Measurements from ENCODE around the gene GLI3. TPM values are rescaled to one million over a fixed set of nuclear protein-coding genes. Genes with fewer than 3 reads are reported as not detected.
"Not testable (repeated sequence)": the region's sequence is repeated elsewhere in the genome, so short reads cannot be mapped to it uniquely, and the experiment has no call there.

GLI3 gene
- total RNA-seq, 1 donor from 2014 or later = 25.5 TPM

DNA sequence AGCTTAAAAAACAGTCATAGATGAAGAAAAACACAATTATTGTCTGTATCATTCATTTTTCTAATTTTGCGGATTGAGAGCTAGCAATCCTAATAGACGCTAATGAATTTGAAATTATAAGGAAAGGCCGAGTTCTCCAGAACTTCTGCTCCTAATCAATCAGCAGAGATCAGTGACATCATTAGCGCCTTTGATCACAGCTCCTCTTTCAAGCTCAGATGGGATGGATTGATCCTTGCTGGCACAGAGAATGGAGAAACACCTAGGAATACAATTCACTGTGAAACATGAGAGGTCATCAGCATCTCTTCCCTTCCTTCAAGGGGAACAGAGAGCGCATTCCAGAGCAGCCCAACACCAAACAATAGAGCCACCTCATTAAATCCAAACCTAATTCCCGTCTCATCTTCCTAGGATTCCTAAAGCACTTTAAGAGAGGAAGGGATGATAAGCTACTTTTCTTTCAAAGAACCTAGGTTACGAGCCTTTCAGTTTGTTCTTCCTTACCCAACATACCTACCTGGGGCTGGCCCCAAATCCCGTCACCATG lies 24.4 kb downstream of the GLI3 start:
- DNase-seq (ENCODE audit: low spot score) = no peak

DNA sequence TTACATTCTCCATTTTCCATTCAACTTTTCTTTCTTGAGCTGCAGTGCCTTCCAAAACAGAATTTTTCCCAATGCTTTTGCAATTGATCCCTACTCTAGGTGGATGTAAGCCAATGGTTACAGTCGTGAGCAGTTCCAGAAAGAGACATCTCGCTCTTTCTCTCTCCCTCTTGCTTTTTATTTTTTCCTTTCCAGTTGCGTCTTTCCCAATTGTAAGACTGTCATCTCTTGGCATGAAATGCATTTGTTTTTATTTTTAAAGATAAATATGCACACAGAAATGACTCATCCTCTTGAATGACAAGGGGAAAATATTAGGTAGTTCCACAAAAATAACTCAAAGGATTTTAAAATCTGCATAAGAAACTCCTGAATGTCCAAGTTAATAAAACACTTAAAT lies 25.1 kb downstream of the GLI3 start:
- no peak for DNase-seq (ENCODE audit: low spot score)

DNA sequence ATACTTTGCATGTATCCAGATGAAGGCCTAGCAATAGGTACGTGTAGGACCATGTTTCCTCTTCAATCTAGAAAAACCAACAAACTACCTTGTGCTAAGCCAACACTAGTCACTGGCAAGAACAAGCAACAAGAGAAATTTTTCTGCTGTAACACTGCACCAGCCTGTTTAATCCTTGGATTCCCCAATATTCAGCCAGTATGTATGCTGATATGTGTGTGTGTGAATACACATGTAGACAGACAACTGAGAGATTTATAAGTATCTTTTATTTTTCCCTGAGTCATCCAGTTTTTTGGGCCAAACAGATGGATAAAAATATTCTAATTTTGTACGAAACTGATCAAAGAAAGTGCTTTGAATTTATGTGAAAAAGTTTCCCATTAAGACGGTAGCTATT lies 26.2 kb downstream of the GLI3 start:
- DNase-seq (ENCODE audit: low spot score) = no peak

DNA sequence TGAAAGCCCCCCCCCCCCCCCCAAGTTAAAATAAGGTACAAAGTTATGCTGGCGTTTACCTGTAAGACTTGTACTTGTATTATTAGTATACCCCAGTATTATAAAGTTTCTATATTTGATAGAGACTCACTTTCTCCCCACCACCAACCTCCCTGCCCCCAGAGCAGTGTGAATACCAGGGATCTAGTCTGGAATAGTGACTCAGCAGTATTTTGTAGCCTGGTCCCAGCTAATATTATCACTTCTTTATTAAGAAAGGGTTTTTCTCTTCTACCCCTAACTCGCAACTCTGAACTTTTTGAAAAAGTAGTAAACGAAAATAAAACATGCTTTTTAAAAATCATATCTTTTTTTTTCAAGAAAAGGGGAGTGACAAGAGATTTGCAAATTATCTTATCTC lies 26.7 kb downstream of the GLI3 start:
- DNase-seq (ENCODE audit: low spot score) = no peak

DNA sequence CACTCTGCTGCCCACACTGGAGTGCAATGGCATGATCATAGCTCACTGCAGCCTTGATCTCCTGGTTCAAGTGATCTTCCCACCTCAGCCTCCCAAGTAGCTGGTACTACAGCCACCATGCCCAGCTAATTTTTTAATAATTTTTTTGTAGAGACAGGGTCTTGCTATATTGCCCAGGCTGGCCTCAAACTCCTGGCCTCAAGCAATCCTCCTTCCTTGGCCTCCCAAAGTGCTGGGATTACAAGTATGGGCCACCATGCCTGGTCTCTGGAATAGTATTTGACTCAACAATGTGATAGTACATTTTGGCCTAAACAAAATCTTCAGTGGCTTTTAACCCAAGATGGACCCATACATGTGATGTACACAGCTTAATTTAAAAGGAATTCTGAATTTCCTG lies 27.9 kb downstream of the GLI3 start:
- not testable (repeated sequence) for DNase-seq (ENCODE audit: low spot score)

DNA sequence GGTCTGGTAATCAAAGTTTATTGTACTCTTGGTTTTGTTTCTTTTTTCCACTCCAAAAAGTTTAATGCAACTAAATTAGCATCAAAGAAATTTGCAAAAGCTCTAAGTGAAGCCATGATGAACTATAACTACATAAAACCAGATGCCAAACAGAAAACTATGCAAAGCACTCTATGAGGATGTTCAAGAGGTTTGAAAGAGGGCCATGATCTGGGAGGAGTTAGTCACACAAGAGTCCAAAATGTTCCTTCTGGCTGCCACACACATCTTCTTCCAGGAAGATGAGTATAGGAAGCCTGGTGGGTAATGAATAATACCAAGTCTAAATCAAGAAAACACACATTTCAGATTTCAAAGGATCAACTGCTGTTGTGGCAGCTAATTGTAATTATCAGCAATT lies 28.4 kb downstream of the GLI3 start:
- DNase-seq (ENCODE audit: low spot score) = no peak

DNA sequence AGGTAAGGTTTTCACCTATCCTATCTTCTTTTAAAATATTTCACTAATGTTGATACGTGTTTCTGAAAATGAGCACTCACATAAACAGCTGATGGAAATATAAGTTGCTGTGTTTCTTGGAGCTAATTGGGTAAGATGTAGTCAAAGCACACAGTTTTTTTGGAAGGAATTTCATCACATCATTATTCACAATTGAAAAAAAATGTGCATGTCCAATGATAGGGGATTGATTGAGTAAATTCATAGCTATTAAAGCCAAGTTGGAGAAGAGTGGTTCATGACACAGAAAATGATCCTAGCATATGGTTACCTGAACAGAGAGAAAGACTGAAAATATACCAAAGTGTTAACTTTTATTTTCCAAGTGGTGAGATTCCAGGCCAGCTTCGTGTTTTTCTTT lies 29.6 kb downstream of the GLI3 start:
- no peak for DNase-seq (ENCODE audit: low spot score)

DNA sequence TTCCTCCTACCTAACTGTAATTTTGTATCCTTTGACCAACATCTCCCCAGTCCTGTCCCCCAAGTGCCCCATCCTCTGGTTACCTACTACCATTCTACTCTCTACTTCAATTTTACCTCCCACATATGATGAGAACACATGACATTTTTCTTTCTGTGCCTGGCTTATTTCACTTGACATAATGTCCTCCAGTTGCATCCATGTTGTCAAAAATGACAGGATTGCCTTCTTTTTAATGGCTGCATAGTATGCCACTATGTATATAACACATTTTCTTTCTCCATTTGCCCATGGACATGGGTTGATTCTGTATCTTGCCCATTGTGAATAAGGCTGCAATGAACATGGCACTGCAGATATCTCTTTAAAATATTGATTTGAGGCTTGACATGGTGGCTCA lies 33.7 kb downstream of the GLI3 start:
- DNase-seq (ENCODE audit: low spot score) = no peak

DNA sequence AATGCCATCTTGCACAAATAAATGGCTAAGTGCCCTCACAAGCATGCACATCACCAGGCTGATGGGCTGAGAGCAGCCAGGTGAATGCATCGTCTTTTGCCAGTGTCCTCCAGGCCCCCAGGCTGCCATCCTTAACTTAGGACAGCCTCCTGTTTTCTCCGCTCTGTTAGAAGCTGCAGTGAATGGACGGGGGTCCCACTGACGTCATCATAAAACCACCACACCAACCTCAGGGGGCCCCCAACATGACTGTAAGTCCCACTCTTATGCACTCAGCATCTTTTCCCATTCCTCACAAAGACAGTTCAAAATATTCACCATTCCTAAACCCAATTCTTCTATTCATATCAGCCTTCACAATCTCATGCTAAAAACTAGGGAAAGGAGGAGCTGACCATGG lies 34.4 kb downstream of the GLI3 start:
- DNase-seq (ENCODE audit: low spot score) = no peak

DNA sequence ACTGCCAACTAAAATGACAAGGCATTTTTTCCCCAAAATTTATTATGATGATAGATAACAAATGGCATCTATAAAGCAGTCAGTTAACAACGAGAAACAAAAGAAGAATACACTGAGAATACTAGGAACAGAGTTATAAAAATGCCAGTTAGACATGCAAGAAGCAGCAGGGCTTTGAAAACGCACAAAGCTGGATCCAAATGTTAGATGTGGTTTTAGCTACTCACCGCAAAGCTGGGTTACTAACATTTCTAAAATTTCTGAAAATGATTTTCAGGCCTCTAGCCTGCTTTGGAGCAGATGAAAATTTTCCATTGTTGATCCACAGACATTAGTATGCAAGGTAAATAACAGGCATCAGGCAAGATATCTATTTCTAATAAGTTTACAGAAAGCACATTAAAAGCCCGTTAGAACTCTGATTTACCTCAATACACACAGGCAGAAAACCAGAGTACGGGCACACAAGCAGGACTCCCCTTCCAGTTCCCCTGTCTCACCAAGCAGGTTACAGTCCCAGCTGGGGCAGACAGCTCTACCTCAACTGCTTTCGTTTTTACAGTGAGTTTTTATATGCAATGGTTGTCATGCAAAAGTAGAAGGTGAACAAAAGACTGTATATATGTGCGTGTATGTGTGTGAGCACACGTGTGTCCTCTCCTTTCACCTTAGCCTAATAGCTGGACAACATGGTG lies 37.9 kb downstream of the GLI3 start:
- DNase-seq (ENCODE audit: low spot score) = no peak

DNA sequence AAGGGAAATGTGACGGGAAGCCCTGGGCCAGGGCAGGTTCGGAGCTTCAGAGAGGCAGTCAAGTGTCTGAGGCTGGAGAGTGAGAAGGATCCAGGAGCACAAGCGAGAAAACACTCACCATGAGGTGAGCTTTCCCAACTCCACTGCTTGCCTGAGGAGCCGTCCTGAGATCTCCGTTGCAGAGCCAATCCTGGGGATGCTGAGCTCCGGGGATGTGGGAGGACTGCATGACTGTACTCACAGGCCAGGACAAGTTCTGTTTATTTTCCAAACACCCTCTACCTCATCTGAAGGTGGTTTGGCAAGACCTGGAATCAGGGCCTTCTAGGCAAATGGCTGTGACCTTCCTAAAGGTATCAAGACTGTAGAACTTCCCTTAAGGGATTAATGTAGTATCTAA lies 38.7 kb downstream of the GLI3 start:
- no peak for DNase-seq (ENCODE audit: low spot score)

DNA sequence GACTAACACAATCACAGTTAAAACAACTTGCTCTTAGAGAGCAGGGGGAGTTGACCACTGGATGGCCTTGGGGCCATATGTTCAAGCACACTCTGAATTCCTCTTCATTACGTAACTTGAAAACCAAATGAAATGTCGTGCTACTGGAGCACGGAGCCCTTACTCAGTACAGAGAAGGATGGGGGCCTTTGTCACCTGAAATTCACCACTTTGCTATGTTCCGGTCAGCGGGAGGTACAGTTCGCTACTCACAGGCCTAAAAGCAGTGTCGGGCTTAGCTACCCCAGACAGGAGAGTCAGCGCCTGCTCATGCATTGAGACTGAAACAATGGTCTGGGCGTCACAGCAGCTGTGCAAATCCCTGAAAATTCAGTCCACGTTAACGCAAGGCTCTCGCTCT lies 39.6 kb downstream of the GLI3 start:
- no peak for DNase-seq (ENCODE audit: low spot score)

DNA sequence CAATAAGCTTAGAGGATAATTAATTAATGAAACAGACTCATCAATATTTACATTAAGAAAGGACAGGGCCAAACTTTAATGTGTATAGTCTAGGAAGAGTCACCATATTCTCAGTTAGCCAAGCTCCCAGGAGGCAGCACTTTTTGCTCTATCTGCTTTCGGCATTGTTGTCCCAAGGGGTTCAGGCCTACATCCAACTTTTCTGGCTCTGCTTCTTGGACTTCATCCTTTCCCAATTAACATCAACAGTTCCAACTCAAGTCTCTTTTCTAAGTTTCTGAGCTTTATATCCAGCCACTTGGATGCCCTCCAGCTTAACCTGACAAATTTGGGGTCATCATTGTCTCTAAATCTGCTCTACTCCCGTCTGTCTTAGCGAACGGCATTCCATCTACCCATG lies 42.8 kb downstream of the GLI3 start:
- no peak for DNase-seq (ENCODE audit: low spot score)

DNA sequence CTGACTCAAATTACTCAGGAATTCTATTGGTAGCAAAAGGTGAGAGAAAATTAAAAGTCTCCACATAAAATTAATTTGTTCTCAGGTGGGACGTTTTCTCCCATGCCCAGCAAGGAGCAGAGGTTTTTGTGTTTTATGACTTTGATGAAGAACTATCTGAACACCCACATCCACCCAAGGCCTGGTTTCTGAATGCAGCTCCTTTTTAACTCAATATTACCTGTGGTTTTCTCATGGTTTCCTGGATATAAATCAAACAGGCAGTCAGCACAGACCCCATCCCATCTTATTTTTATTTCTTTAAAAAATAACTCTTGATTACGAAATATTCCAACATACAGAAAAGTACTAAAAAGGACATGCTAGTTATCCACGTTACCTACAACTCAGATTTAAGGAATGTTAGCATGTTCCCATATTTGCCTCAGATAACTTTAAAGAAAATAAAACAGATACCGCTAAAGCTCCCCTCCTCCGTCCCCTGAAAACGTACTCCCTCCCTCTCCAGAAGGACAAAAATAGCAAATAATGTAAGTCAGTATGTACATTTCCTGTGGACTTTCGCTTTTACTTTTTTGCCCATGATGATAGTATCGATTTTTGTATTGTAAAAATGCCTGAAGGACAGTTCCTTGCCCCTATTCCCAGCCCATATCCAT lies 43.4 kb downstream of the GLI3 start:
- DNase-seq (ENCODE audit: low spot score) = no peak

DNA sequence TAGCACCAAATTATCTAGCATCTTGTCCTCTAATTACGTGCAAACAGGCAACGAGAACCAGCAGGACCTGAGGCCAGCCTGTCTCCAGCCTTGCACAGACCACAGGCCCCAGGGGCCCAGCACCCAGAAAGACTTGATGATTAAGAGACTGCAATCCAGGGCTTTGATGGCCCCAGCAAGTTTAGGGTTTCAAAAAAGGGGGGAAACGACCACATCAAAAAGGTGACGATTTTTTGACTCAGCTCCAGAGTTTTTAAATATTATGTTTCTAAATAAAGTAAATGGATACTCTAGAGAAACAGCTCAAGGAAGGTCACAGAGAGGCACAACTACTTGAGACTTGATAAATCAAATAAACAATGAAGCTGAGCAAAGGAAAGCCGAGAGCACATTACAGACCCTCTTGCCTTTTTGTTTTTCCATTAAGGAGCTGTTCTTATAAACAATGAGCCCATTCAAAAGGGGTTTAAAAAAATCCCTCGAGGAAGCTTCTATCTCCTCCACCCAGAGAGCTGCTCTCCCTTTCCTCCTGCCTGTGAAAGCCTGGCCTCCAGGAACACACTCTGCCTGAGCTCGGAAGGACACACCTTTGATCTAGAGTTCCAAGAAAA lies 44.1 kb downstream of the GLI3 start:
- DNase-seq (ENCODE audit: low spot score) = no peak

DNA sequence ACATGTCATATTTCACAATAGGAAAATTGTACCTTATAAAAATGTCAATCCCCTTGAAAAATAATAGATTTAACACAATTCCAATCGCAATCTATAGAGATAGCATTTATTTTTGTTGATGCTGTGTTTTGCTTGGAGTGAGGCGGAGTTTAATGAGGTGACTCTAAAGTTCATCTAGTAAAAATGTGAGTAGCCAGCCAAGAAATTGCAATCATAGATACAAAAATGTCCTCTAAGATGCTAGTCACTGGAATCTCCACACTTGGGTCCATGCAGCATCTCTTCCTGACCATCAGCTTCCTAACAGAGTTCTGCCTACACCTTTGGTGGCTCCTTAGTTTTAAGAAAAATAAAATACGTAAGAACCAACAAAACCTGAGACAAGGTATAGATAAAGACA lies 44.9 kb downstream of the GLI3 start:
- DNase-seq (ENCODE audit: low spot score) = no peak

DNA sequence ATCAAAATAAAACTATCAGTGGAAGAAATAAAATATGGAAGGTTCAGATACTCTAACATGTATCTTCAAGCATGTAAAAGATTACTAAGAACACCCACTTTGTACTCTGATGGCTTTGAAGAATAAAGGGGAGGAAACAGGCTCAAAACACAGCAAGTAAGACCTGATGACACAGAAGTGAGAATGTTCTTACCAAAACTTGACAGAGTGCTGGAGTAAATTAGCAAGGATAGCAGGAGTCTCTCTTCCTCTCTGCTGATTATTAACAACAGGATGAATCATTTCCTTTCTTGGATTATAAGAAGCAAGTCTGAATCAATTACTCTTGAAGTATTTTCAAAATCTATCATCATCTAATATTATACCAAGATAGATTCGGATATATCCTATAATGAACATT lies 47.5 kb downstream of the GLI3 start:
- no peak for DNase-seq (ENCODE audit: low spot score)

DNA sequence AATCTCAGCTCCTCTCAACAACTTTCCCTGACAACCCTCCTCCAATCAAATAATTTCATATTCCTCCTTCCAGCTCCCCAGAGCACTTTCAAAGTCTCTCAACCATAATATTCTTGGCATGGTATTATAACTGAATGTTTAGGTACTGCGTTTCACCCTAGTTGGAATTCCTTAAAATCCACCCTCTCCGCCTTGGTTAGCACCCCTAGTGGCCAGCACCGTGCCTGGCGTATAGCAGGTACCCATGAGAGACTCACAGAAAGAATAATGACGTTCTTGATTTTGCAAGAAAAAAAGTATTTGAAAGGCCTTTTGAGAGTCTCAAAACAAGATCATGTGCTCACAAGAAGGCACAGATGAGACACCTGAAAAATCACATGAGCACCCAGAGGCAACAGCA lies 50.9 kb downstream of the GLI3 start:
- DNase-seq (ENCODE audit: low spot score) = no peak

DNA sequence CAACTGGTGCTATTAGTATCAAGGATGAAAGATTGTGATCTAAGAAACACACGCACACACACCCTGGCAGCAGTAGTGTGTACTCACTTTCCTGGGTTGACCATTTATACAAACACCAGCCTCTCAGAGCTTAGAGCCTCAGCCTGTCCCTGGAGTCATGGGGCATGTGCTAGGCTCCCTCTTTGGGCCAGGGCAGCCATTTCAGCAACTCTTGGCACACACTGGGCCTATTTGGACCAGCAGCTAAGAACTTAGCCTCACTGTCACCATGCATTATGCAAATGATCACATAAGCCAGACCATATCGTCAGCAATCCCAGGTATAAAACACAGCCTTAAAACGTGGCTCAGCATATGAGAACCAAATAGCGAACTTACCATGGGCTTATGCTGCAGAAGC lies 51.3 kb downstream of the GLI3 start:
- no peak for DNase-seq (ENCODE audit: low spot score)

DNA sequence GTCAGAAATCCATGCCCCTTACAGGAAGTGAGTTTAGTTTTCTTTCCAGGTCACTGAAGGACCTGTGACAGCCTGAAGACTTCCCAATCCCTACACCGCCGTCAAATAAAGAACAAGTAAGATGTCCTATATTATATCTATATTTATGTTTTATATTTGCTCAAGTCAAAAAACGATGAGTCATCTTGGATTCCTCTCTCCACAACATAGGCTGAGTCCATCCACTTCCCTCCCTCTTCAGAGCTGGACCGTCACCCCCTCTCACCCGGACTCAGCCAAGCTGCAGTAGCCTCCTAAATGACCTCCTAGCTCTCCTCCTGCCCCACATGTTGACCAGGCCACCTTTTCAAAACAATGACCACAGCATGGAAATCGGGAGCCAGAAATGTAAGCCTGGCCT lies 53.5 kb downstream of the GLI3 start:
- DNase-seq (ENCODE audit: low spot score) = no peak

DNA sequence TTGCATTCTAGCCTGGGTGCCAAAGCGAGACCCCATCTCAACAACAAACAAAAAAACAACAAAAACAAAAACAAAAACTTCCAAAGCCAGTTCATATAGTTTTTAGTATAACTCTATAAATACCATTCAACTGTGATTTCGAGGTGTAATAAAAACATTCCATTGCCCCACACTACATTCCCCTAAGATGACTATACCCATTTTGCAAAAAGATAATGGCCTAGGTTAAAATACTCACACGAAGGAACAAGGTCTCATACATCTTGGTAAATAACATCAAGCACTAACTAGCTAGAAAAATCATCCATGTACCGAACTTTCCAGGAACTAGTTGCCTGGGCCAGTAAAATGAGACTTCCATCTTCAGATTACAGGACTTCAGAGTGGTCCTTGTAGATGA lies 55.4 kb downstream of the GLI3 start:
- no peak for DNase-seq (ENCODE audit: low spot score)

DNA sequence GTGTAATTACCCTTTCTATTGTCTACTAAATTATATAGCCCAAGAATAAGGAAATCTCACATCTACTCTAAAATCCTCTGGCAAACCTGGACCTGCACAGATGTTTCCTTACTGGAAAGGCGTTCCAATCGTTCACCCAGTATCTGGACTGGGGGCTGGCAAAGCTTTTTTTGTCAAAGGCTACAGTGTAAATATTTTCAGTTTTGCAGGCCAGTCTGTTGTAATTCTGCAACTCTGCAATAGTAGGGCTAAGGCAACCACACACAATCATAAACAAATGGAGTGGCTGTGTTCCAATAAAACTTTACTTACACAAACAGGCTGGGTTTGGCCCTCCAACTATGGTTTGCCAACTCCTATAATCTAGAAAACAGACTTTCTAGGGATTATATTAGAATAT lies 56.2 kb downstream of the GLI3 start:
- DNase-seq (ENCODE audit: low spot score) = no peak

DNA sequence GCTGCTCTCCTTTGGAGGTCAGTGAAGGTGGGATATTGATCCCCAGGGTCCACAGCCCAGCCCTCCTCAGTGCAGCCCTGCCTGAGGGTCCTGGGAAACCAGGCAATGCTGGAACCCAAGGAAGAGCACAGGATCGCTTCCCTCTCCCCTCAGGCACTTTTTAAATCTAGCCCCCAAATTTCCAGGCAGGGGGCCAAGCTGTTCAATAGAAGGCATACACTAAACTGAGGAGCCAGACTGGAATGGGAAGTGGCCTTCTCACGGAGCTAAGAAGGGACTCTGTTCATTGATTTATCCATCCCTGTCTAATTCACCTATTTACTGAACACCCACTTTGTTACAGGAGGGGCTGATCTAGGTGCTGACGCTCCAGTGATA lies 60.3 kb downstream of the GLI3 start:
- no peak for DNase-seq (ENCODE audit: low spot score)
